Heart right ventricle (tissue), 16 donors: ENCODE measurements around the gene GAS6. TPM values are rescaled to one million over a fixed set of nuclear protein-coding genes. Genes with fewer than 3 reads are reported as not detected.

Experiments used
- ATAC-seq, 8 donors: fragments of 200-7000 bp; cut with Tn5 transposase; one replicate each; pipeline ENCODE4 v1.9.1; 2020; ENCODE audit warnings: mild to moderate bottlenecking in 8 of 8, moderate library complexity in 8 of 8, moderate number of reproducible peaks in 1 of 8
- DNase-seq, 2 donors: peaks; one replicate each; pipeline ENCODE4 v3.0.0-alpha.2; 2020
- H3K27ac ChIP-seq, 10 donors: fragments of 200-600 bp; sonication (generic) in 2 of 10; one replicate each; pipeline versions ENCODE4 v1.5.0 to v1.8.0; 2020 to 2022; ENCODE audit warnings: mild to moderate bottlenecking in 3 of 10
- H3K27me3 ChIP-seq, 7 donors: fragments of 200-600 bp; one replicate each; pipeline ENCODE4 v1.8.0; 2021 to 2022; ENCODE audit warnings: mild to moderate bottlenecking in 2 of 7
- H3K36me3 ChIP-seq, 9 donors: fragments of 200-600 bp; sonication (generic) in 1 of 9; one replicate each; pipeline versions ENCODE4 v1.5.0 to v1.8.0; 2020 to 2022; ENCODE audit warnings: mild to moderate bottlenecking in 2 of 9
- H3K4me1 ChIP-seq, 9 donors: fragments of 200-600 bp; sonication (generic) in 1 of 9; one replicate each; pipeline versions ENCODE4 v1.5.0 to v1.8.0; 2020 to 2022; ENCODE audit warnings: mild to moderate bottlenecking in 4 of 9
- H3K4me3 ChIP-seq, 10 donors: fragments of 200-600 bp; sonication (generic) in 2 of 10; one replicate each; pipeline versions ENCODE4 v1.5.0 to v1.8.0; 2020 to 2022; ENCODE audit warnings: mild to moderate bottlenecking in 7 of 10, moderate library complexity in 2 of 10
- H3K9me3 ChIP-seq, 11 donors: fragments of 200-600 bp in 10 of 11; sonication (generic) in 2 of 11; one replicate each; pipeline versions ENCODE4 v1.5.0 to v1.8.0; 2013 to 2022; ENCODE audit warnings: mild to moderate bottlenecking in 2 of 11, control low read depth in 1 of 11, moderate library complexity in 1 of 11
- WGBS, 2 donors: extraction: QIAGEN DNeasy Blood & Tissue Kit; methylation state at CpG; one replicate each; pipeline ENCODE4 v1.1.7; 2013; ENCODE audit warnings: inconsistent platforms in 1 of 2; 5-methylcytosine and 5-hydroxymethylcytosine counted together
- intact Hi-C, 10 donors: fragments of 100-400 bp; cut with DNase I; formaldehyde crosslinking; loops; one replicate each; pipeline versions ENCODE4 v1.11.1 to v1.14.2; 2022
- polyA plus RNA-seq, 2 donors: library from polyadenylated mRNA; stranded (reverse); fragments of 200-250 nt; gene quantifications; one replicate each; pipeline ENCODE4 v1.2.3, GENCODE V29; 2013
- total RNA-seq, 10 donors: library from RNA; stranded (reverse); fragmentation: NEBNext Ultra II Directional in 3 of 10; extraction: Animal tissue kit (Norgen Biotek cat#: 25700) in 3 of 10; gene quantifications; one replicate each; pipeline versions ENCODE4 v1.2.1 to v1.2.4, GENCODE V29; 2021 to 2023
- TF ChIP-seq, protein P1 (sequence below), 9 donors: fragments of 200-600 bp; sonication (generic) in 2 of 9; IDR thresholded peaks; one replicate each; pipeline versions ENCODE4 v1.5.0 to v1.8.0; 2021 to 2022; ENCODE audit warnings: antibody characterized with exemption in 9 of 9, mild to moderate bottlenecking in 5 of 9, moderate library complexity in 1 of 9
- donor health status: Arrhythmogenic right ventricular cardiomyopathy.
- donor health status: ischemic (EF 13 %, LVEDD 7.1; RV severe dilation, severe dysfunction).
- donor health status: healthy with polysubstance abuse.
- donor health status: DM: no; HTN: yes; CAD: no.
- donor health status: DM: no; HTN: no; CAD: no.
- donor health status: ischemic (EF 25% LVEDD 6.9; RV normal size, moderate dysfunction).
- donor health status: ischemic (EF 25% LVEDD 5.7; RV mildly dilated, moderate dysfunction).
- donor health status: healthy.
- donor health status: DM: yes; HTN: yes; CAD: no.
- donor health status: Ischemic cardiomyopathy.
- donor health status: ischemic (EF 35%, LVEDD 5.7; RV mildly dilated, moderate dysfunction).
- donor health status: nonischemic (EF 11% LVEDD 7.7; RV severe dilation, severe dysfunction).
- donor health status: DM: yes; HTN: yes; CAD: no.
- donor health status: PGD.
- donor health status: ischemic (EF 29% LVEDD 5.4; RV normal size, mild dysfunction).
- donor health status: nonischemic (EF 23%, LVEDD 6.1; RV moderate dilation, normal function).

Gene GAS6
- total and polyA plus RNA-seq, 12 donors = 113 to 280 (median 174) TPM

DNA sequence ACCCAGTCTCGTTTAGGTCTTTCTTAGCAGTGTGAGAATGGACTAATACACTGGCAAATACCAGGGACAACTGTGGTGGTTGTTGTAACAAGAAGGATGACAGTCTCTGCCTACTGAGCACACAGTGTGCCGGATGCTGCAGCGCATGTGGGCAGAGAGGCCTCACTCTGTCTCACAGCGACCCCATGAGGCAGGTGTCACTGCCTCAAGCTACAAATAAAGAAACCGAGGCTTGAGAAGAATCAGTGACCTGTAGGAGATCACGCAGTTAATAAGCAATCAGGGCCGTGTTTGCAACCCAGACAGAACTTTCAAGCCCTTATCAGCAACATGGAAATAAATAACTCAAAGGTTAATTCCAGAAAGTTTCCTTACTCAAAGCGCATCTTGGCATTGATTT, 40.5 kb upstream of the GAS6 start:
- DNase-seq (peak; percentile 62 to 68), ATAC-seq (peak; percentile 82 to 96 (median 92))
- H3K27me3 ChIP-seq = peaks cover 0 to 19% (median 0%) of the 10 kb centered on the region in 7 donors
- H3K27ac ChIP-seq = no peak overlapping the region
- no peaks in the 10 kb centered on the region for H3K36me3 ChIP-seq
- 45 to 48% methylated on average over 8 of the region's 8 CpGs for WGBS, 2 donors
- TF ChIP-seq, protein P1, sequence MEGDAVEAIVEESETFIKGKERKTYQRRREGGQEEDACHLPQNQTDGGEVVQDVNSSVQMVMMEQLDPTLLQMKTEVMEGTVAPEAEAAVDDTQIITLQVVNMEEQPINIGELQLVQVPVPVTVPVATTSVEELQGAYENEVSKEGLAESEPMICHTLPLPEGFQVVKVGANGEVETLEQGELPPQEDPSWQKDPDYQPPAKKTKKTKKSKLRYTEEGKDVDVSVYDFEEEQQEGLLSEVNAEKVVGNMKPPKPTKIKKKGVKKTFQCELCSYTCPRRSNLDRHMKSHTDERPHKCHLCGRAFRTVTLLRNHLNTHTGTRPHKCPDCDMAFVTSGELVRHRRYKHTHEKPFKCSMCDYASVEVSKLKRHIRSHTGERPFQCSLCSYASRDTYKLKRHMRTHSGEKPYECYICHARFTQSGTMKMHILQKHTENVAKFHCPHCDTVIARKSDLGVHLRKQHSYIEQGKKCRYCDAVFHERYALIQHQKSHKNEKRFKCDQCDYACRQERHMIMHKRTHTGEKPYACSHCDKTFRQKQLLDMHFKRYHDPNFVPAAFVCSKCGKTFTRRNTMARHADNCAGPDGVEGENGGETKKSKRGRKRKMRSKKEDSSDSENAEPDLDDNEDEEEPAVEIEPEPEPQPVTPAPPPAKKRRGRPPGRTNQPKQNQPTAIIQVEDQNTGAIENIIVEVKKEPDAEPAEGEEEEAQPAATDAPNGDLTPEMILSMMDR (IDR thresholded peaks at IDR 0.05) = peak; percentile 61 to 85 (median 74)
- no peak overlapping the region for H3K4me3 ChIP-seq
- peaks cover 0 to 16% (median 0%) of the 10 kb centered on the region in 9 donors for H3K4me1 ChIP-seq
- intact Hi-C loops = loop anchor here in 7 of 10 donors (2.0 to 5.0 kb wide), 2 partner anchors 87 to 88 kb away; no protein-coding TSS in a partner anchor
- H3K9me3 ChIP-seq = no peaks in the 10 kb centered on the region

DNA sequence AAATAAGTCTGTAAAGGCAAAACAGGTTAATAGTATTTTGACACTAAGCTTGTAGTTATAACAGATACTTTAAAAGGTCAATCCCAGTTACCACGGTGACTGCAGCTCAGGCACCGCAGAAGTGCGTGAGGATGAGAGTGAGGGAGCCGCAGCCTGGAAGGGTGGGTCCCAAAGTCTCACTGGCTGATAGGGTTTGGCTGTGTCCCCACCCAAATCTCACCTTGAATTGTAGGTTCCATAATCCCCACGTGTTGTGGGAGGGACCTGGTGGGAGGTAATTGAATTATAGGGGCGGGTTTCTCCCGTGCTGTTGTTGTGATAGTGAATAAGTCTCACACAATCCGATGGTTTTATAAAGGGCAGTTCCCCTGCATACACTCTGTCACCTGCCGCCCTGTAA, 40.0 kb upstream of the GAS6 start:
- TF ChIP-seq, protein P1 (IDR thresholded peaks at IDR 0.05) = no peak
- DNase-seq (no peak), ATAC-seq (peak in 1 of 8 donors; percentile 28)
- Histone ChIP-seq H3K27me3 (peaks cover 0 to 14% (median 0%) of the 10 kb centered on the region in 7 donors), H3K9me3 (no peaks in the 10 kb centered on the region), H3K27ac (no peak overlapping the region), H3K4me3 (no peak overlapping the region), H3K4me1 (peaks cover 0 to 16% (median 0%) of the 10 kb centered on the region in 9 donors), H3K36me3 (no peaks in the 10 kb centered on the region)
- intact Hi-C loops = loop anchor here in 8 of 10 donors (2.0 to 5.0 kb wide), 2 partner anchors 87 kb away; no protein-coding TSS in a partner anchor
- WGBS, 2 donors = 85 to 94% methylated on average over 9 of the region's 9 CpGs

DNA sequence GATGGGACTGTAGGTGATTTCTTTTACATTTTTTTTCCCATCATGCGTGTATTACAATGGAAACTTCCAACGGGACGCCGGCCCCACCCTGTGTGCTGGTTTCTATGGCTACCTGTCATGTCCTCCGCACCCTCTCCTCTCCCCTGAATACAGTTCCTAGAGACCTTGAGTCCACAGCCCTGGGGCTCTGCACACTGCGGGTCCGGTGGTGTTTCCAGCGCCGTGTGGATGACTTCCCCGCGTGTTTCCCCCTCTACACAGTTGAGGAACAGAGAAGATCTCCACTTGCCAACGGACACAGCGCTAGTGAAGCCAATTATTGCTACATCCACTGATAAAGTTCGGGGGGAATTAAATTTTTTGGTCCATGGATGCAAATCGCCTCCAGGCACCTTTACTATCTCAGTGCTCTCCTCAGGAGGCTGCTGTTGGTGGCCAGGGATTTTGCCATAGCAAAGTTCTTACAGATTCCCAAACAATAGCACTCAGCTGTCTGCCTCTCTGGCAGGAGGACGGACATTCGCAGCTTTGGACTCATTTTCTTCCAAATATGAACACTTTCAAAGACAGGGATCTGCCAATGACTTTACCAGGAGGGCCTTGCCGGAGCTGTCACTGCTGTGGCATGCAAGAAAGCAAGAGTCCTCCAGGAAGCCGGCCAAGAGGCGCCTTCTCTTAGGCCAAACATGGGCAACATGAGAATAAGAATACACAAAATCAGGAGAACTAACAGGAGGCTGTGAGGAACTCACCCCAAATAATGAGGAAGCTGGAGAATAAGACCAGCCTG, 39.3 kb upstream of the GAS6 start:
- no peak overlapping the region for H3K4me3 ChIP-seq
- H3K27ac ChIP-seq = no peak overlapping the region
- no peaks in the 10 kb centered on the region for H3K36me3 ChIP-seq
- DNase-seq (no peak), ATAC-seq (peak in 4 of 8 donors; percentile 20 to 25 (median 23))
- peaks cover 0 to 7% (median 0%) of the 10 kb centered on the region in 7 donors for H3K27me3 ChIP-seq
- WGBS, 2 donors = 77 to 79% methylated on average over 20 of the region's 20 CpGs
- intact Hi-C loops = loop anchor here in 3 of 10 donors (2.0 to 5.0 kb wide), 2 partner anchors 86 kb away; no protein-coding TSS in a partner anchor
- TF ChIP-seq, protein P1 (IDR thresholded peaks at IDR 0.05) = no peak
- peaks cover 0 to 16% (median 0%) of the 10 kb centered on the region in 9 donors for H3K4me1 ChIP-seq
- no peaks in the 10 kb centered on the region for H3K9me3 ChIP-seq

DNA sequence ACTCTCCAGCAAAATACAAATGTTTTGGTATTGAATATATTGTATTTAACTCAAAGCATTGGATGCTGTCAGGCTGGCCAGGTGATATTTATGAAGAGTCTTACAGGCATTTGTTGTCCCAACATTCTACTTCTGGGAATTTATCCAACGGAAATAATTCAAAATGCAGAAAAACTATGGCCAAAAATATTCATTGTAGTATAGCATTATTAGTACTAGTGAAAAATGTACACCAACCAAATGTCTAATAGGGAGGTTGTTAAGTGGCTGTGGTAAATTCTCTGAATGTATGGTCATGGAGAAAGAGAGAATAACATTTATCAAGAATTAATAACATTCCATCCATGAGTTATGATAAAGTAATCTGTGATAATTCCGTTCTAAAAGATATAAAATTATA, 38.6 kb upstream of the GAS6 start:
- no peak overlapping the region for H3K27ac ChIP-seq
- H3K4me3 ChIP-seq = no peak overlapping the region
- TF ChIP-seq, protein P1 (IDR thresholded peaks at IDR 0.05) = no peak
- 62 to 63% methylated on average over 2 of the region's 2 CpGs for WGBS, 2 donors
- intact Hi-C loops = loop anchor here in 3 of 10 donors (2.0 to 5.0 kb wide), 2 partner anchors 85 to 86 kb away; no protein-coding TSS in a partner anchor
- H3K4me1 ChIP-seq = peaks cover 0 to 18% (median 1%) of the 10 kb centered on the region in 9 donors
- ATAC-seq (no peak), DNase-seq (no peak)
- H3K9me3 ChIP-seq = no peaks in the 10 kb centered on the region
- peaks cover 0 to under 1% (median 0%) of the 10 kb centered on the region in 7 donors for H3K27me3 ChIP-seq
- no peaks in the 10 kb centered on the region for H3K36me3 ChIP-seq
